GM21515 (cell line): ENCODE measurements around the gene LDHA.
A peak's percentile ranks its signal among the peaks of the same experiment; 100 is the strongest.
"Not testable (repeated sequence)": the region's sequence is repeated elsewhere in the genome, so short reads cannot be mapped to it uniquely, and the experiment has no call there.

Source experiments
- ATAC-seq: cut with Tn5 transposase; IDR thresholded peaks from one replicate; pipeline ENCODE4 v1.9.1; 2021; ENCODE audit not compliant: unreplicated experiment

The LDHA gene

DNA sequence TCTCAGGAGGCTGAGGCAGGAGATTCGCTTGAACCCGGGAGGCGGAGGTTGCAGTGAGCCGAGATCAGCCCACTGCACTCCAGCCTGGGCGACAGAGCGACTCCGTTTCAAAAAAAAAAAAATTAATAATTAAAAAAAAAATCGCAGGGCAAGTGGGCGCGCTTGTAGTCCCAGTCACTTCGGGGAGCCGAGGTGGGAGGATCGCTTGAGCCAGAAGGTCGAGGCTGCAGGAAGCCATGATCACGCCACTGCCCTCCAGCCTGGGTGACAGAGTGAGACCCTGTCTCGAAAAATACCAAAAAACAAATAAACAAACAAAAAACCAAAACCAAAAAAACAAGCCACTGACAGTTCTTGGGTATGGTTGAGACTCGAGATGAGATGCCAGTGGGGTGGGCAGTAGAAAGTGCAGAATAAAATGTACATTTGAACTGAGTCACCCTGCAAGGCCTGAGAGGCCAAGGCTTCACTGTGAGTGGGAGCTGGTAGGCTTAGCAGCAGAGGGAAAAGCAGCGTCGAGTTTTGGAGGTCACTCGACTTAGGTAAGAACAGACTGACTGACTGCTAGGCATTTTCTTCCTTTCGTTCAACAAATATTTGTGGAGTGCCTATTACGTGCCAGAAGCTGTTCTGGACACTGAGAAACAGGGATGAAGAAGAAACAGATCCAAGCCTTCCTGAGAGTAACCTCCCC, 635 bp upstream of the LDHA start:
- no peak for ATAC-seq

GRCh38 chr11:18394928-18395734, 768 bp downstream of the LDHA start:
- ATAC-seq, result no peak

DNA sequence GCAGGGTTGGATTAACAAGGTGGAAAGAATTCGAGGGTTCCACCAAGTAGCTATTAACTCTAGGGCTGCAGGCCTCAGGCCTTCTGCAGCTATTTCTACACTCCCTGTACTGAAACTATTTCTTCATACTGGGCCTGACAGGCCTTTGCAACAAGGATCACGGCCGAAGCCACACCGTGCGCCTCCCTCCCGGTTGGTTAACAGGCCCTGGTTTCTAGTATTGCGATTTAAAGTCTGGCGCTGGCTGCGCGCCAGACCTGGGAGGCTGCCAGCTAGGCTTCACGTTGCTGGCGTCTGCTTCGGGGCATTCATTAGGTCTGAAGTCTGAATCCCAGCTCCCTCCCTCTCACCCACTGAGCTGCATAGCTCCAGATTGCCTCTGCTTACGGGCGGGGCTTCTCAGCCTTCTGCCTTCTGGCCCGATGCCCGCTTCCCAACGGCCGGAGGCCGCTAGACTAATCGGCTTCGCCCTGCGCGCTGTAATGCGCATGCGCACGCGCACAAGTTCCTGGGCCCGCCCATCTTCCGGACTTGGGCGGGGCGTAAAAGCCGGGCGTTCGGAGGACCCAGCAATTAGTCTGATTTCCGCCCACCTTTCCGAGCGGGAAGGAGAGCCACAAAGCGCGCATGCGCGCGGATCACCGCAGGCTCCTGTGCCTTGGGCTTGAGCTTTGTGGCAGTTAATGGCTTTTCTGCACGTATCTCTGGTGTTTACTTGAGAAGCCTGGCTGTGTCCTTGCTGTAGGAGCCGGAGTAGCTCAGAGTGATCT, 1.6 kb downstream of the LDHA start:
- peak; percentile 65 for ATAC-seq

GRCh38 chr11:18397921-18398320, 3.6 kb downstream of the LDHA start:
- ATAC-seq, result no peak

DNA sequence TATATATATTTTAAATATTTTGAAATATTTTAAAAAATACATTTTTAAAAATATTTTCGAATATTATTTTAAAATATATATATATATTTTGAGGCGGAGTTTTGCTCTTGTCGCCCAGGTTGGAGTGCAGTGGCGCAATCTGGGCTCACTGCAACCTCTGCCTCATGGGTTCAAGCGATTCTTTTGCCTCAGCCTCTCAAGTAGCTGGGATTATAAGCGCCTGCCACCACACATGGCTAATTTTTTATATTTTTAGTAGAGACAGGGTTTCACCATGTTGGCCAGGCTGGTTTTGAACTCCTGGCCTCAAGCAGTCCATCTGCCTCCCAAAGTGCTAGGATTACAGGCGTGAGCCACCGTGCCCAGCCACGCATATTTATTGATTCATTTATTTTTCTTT, 6.7 kb downstream of the LDHA start:
- ATAC-seq, result not testable (repeated sequence)

- no peak for ATAC-seq
Observed at GRCh38 chr11:18404062-18404461, 9.7 kb downstream of the LDHA start.

- not testable (repeated sequence) for ATAC-seq
Observed at GRCh38 chr11:18407400-18407799, 13.0 kb downstream of the LDHA start.

DNA sequence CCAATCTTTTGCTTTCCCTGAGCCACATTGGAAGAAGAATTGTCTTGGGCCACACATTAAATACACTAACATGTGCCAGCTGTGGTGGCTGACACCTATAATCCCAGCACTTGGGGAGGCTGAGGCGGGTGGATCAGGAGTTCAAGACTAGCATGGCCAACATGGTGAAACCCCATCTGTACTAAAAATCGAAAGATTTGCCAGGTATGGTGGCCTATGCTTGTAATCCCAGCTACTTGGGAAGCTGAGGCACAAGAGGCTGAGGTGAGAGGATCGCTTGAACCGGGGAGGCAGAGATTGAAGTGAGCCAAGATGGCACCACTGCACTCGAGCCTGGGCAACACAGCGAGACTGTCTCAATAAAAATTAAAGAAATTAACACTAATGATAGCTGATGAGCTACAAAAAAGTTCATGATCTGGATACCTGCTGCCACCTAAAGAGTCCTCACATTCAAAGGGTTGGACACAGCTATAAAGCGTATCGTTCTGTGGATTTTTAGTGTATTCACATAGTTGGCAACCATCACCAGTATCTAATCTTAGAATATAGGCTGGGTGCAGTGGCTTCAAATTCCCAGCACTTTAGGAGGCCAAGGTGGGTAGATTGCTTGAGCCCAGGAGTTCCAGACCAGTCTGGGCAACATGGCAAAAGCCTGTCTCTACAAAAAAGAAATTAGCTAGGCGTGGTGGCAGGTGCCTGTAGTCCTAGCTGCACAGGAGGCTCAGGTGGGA, 14.4 kb downstream of the LDHA start:
- ATAC-seq, result no peak

DNA sequence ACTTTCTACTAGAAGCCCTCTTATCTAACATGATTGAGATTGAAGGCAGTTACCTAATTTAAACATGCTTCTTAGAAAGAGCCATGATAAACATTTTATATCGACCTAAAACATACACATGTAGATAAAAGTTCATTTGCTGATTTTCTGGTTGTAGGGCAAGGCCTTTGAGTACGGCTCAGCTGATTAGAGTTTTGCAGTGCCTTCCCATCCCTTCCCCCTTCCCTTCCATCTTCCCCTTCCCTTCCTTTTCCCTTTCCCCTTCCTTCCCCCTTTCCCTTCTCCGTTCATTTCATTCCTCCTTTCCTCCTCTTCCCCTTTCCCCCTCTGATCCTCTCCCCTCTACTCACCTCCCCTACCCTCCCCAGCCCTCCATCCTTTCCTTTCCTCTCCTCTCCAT, 22.1 kb downstream of the LDHA start:
- ATAC-seq, result no peak

- ATAC-seq, result no peak
Observed at GRCh38 chr11:18419040-18419439, 24.7 kb downstream of the LDHA start.

DNA sequence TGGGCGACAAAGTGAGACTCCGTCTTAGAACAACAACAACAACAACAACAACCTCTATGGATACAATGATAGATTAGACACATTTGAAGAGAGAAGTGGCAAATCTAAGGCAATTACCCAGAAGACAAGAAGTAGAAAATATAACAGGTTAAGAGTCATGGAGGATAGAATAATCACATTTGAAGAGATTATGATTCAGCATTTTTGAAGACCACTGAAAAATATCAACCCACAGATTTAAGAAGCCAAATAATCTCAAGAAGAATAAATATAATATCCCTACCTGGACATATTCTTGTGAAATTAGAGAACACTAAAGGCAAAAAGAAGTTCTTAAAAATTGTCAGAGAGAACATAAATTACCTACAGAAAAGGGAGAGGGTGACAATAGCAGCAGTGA, 25.7 kb downstream of the LDHA start:
- no peak for ATAC-seq

- no peak for ATAC-seq
Observed at GRCh38 chr11:18427240-18427639, 32.9 kb downstream of the LDHA start.

DNA sequence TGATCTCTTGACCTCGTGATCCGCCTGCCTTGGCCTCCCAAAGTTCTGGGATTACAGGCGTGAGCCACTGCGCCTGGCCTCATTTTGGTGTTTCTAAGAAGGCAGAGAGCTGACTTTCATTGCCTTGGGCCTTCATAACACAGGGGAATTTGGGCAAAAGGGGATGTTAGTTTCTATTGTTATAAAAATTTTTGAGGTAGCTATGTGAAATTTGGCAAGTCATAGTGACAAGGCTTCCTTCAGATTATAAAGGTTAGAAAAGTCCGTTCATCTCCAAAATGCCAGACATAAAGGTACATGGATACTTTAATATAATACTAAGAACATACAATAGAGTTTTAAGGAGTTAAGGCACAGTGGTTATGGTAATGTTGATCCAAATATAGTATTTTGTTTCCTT, 35.0 kb downstream of the LDHA start:
- ATAC-seq, result no peak

DNA sequence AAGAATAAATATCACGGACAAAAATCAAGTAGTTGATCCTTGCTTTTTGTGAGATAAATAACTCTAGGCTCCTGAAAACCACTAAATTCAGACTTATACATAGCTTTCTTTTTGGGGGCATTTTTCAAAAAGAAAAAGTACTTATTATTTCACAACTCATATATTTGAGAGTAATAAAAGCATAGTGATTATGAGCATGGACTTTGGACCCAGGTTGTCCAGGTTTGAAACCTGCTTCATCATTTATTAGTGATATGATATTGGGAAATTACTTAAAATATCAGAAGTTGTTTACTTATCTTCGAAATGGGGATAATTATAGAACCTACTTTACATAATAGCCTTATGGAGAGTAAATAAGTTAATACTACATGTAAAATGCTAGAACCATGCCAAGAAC, 44.3 kb downstream of the LDHA start:
- no peak for ATAC-seq

DNA sequence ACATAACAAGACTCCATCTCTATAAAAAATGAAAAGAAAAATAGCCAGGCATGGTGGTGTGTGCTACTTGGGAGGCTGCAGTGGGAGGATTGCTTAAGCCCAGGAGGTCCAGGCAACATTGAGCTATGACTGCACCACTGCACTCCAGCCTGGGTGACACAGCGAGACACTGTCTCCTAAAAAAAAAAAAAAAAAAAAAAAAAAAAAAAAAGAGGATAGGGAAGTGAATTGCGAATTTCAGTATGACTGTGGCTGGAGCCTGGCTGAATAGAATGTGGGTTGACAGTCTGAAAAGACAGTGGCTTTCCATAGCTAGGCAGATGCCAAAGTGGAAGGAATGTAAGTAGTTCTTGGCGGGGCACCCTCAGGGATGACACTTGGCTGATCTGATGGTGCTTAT, 54.9 kb downstream of the LDHA start:
- ATAC-seq, result no peak

DNA sequence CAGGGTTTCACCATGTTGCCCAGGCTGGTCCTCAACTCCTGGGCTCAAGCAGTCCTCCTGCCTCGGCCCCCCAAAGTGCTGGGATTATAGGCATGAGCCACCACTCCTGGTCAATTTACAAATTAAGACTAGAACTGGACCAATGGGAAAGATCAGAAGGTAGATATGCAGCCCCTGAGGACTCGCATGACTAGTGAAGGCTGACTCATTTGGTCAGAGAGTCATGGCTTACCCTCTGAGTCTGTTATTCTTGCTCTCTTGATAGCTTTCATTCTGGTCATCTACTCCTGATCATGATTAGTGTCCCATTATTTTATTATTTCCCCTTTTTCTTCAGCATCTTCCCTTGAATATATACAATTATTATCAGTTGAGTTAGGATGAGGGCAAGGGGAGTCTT, 58.6 kb downstream of the LDHA start:
- ATAC-seq, result no peak

DNA sequence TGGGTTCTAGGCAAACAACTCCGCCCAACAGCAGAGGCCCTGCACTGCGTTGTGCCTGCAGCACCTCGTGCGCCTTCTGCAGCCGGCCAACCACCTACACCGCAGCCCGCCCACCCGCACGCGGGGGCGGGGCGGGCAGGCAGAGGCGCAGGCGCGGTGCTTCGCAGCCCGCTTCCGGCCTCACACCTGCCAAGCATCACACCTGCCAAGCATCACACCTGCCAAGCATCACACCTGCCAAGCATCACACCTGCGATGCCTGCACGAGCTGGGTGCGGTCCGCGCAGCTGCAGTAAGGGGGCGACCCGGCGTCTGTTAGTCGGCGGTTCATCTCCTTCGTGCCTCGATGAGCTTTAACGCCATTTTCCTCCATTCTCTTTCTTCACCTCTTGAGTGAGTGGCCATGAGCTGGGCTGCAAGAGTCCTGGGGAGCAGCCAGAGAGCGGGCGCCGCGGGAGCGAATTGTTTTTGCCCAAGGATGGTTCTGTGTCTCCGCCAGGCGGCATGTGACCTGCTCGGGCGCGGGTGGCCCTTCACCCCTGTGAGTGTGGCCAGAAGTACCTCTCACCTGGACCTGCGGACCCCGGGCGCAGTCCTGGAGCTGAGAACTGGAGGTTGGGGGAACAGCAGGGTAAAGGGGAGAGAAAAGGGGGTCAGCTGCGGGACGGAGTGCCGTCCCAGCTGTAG, 61.5 kb downstream of the LDHA start, which contains the start of gene LDHAL6A:
Gene LDHAL6A, plus strand, starts transcription at position 171 of the 687 bp plus-strand sequence. CDS start 825 bp downstream, outside the sequence.
- no peak for ATAC-seq

- no peak for ATAC-seq
Observed at GRCh38 chr11:18457450-18457849, 63.1 kb downstream of the LDHA start.
